Thyroid gland (tissue), 4 donors: Measurements from ENCODE around the gene ZNF214.

Source experiments
- POLR2A ChIP-seq, 2 donors: fragments of 450-650 bp; IDR thresholded peaks; one replicate each; pipeline ENCODE4 v1.6.1; 2017; ENCODE audit warnings: antibody characterized with exemption in 2 of 2, mild to moderate bottlenecking in 2 of 2, moderate library complexity in 1 of 2
- TF ChIP-seq, protein P1 (sequence below), 6 experiments: fragments of 200-600 bp in 3 of 6; fragments of 450-650 bp in 3 of 6; sonication (generic) in 3 of 6; IDR thresholded peaks; one replicate each; pipeline ENCODE4 v1.5.1; 2016 to 2019; ENCODE audit warnings: antibody characterized with exemption in 6 of 6, mild to moderate bottlenecking in 2 of 6, inconsistent platforms in 1 of 6, moderate library complexity in 1 of 6

DNA sequence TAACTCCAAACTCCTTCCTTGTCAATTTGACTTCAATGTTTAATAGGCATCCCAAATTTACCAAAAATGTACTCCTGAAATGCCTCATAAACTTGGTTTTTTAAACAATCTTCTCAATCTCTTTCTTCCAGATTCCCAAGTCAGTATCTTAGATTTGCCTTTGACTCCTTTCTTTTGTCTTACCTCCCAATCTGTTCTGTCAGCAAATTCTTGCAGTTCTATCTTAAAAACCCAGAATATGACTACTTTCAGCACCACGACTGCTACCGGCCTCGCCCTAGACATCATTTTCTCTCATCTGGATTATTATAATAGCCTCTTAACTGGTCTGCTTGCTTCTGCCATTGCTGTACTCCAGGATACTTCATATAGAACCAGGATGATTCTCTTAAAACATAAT, 8.0 kb upstream of the ZNF214 start:
- TF ChIP-seq, protein P1, sequence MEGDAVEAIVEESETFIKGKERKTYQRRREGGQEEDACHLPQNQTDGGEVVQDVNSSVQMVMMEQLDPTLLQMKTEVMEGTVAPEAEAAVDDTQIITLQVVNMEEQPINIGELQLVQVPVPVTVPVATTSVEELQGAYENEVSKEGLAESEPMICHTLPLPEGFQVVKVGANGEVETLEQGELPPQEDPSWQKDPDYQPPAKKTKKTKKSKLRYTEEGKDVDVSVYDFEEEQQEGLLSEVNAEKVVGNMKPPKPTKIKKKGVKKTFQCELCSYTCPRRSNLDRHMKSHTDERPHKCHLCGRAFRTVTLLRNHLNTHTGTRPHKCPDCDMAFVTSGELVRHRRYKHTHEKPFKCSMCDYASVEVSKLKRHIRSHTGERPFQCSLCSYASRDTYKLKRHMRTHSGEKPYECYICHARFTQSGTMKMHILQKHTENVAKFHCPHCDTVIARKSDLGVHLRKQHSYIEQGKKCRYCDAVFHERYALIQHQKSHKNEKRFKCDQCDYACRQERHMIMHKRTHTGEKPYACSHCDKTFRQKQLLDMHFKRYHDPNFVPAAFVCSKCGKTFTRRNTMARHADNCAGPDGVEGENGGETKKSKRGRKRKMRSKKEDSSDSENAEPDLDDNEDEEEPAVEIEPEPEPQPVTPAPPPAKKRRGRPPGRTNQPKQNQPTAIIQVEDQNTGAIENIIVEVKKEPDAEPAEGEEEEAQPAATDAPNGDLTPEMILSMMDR (IDR thresholded peaks at IDR 0.05): no peak
- TF ChIP-seq POLR2A (IDR thresholded peaks at IDR 0.05): no peak
